ENCODE results near the gene KRTAP7-1.

DNA sequence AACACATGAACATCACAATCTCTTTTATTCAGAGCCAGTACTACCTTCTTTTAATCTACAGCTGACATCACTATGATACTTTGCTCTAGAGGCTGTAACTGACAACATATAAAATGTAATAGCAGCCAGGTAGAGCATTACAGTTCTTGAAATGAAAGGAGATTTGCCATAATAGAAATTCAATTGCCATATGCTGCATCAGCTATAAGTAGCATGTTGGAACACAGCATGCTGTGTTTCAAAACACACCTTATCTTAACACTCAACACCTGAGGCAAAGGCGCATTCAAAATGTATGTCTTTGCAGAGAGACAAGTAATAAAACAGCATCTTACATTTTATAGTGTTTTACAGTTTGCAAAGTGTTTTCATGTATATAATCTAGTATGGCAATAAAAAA is 50.3 kb downstream of the KRTAP7-1 start:
- TF ChIP-seq, protein P1, sequence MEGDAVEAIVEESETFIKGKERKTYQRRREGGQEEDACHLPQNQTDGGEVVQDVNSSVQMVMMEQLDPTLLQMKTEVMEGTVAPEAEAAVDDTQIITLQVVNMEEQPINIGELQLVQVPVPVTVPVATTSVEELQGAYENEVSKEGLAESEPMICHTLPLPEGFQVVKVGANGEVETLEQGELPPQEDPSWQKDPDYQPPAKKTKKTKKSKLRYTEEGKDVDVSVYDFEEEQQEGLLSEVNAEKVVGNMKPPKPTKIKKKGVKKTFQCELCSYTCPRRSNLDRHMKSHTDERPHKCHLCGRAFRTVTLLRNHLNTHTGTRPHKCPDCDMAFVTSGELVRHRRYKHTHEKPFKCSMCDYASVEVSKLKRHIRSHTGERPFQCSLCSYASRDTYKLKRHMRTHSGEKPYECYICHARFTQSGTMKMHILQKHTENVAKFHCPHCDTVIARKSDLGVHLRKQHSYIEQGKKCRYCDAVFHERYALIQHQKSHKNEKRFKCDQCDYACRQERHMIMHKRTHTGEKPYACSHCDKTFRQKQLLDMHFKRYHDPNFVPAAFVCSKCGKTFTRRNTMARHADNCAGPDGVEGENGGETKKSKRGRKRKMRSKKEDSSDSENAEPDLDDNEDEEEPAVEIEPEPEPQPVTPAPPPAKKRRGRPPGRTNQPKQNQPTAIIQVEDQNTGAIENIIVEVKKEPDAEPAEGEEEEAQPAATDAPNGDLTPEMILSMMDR (IDR thresholded peaks at IDR 0.05; ENCODE audit: low read depth, low read length, poor library complexity, severe bottlenecking) = no peak
- TF ChIP-seq EZH2phosphoT487 (IDR thresholded peaks at IDR 0.05; ENCODE audit: borderline replicate concordance, low read length) = no peak

All from DOHH2 (cell line).